Panc1 (cell line): ENCODE results near the gene AJUBA.

Experiments used
- CTCF ChIP-seq: fragments of 450-650 bp; IDR thresholded peaks from 2 replicates; pipeline ENCODE4 v1.5.1; 2017; ENCODE audit warnings: mild to moderate bottlenecking
- POLR2AphosphoS5 ChIP-seq: IDR thresholded peaks from 2 replicates; pipeline ENCODE4 v1.6.1; 2012; ENCODE audit warnings: mild to moderate bottlenecking, low read depth, low read length, moderate library complexity
- SIN3A ChIP-seq: IDR thresholded peaks from 2 replicates; pipeline ENCODE4 v1.6.1; 2012; ENCODE audit warnings: low read depth, mild to moderate bottlenecking, low read length, moderate library complexity, borderline replicate concordance; ENCODE audit not compliant: insufficient read depth
- TCF7L2 ChIP-seq: IDR thresholded peaks from 2 replicates; pipeline ENCODE4 v1.6.1; 2011; ENCODE audit warnings: mild to moderate bottlenecking, low read depth, low read length, inconsistent platforms
- TF ChIP-seq, protein P1 (sequence below), 2 experiments: IDR thresholded peaks; 2 replicates each; pipeline ENCODE4 v1.6.1; 2011 to 2012; ENCODE audit warnings: low read depth in 2 of 2, control low read depth in 1 of 2, low read length in 1 of 2, mild to moderate bottlenecking in 1 of 2, moderate library complexity in 1 of 2; ENCODE audit not compliant: insufficient read depth in 1 of 2

- TF ChIP-seq POLR2AphosphoS5 (no peak), CTCF (no peak), TCF7L2 (no peak), SIN3A (no peak)
- TF ChIP-seq, protein P1, sequence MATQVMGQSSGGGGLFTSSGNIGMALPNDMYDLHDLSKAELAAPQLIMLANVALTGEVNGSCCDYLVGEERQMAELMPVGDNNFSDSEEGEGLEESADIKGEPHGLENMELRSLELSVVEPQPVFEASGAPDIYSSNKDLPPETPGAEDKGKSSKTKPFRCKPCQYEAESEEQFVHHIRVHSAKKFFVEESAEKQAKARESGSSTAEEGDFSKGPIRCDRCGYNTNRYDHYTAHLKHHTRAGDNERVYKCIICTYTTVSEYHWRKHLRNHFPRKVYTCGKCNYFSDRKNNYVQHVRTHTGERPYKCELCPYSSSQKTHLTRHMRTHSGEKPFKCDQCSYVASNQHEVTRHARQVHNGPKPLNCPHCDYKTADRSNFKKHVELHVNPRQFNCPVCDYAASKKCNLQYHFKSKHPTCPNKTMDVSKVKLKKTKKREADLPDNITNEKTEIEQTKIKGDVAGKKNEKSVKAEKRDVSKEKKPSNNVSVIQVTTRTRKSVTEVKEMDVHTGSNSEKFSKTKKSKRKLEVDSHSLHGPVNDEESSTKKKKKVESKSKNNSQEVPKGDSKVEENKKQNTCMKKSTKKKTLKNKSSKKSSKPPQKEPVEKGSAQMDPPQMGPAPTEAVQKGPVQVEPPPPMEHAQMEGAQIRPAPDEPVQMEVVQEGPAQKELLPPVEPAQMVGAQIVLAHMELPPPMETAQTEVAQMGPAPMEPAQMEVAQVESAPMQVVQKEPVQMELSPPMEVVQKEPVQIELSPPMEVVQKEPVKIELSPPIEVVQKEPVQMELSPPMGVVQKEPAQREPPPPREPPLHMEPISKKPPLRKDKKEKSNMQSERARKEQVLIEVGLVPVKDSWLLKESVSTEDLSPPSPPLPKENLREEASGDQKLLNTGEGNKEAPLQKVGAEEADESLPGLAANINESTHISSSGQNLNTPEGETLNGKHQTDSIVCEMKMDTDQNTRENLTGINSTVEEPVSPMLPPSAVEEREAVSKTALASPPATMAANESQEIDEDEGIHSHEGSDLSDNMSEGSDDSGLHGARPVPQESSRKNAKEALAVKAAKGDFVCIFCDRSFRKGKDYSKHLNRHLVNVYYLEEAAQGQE (IDR thresholded peaks at IDR 0.05; ENCODE audit: insufficient read depth in 1 of 2, low read depth in 2 of 2, low read length in 1 of 2): no peak
These were observed 60.1 kb downstream of the AJUBA start for GRCh38 chr14:22922294-22922693.
